ENCODE data around the gene NUFIP1. TPM values are rescaled to one million over a fixed set of nuclear protein-coding genes. Genes with fewer than 3 reads are reported as not detected.

Gene NUFIP1
- total and polyA plus RNA-seq, 8 donors = 3.2 to 12.0 (median 11.5) TPM

GRCh38 chr13:45007225-45007624 lies 18.0 kb upstream of the NUFIP1 start:
- H3K27me3 ChIP-seq = no peaks in the 10 kb centered on the region
- intact Hi-C loops (cut with DNase I) = no loop called here
- H3K4me3 ChIP-seq = no peak overlapping the region
- TF ChIP-seq CTCF (IDR thresholded peaks at IDR 0.05) = no peak
- H3K9me3 ChIP-seq = no peaks in the 10 kb centered on the region
- DNase-seq (no peak), ATAC-seq (no peak)
- peaks cover 5 to 80% of the 10 kb centered on the region in 2 donors for H3K36me3 ChIP-seq
- H3K4me1 ChIP-seq = no peaks in the 10 kb centered on the region
- H3K27ac ChIP-seq = no peak overlapping the region

- ATAC-seq = no peak
- no peak for TF ChIP-seq CTCF (IDR thresholded peaks at IDR 0.05)
- H3K36me3 ChIP-seq = peaks cover 0 to 80% of the 10 kb centered on the region in 2 donors
These were observed 14.8 kb upstream of the NUFIP1 start for GRCh38 chr13:45004096-45004495.

GRCh38 chr13:45003417-45003816 lies 14.1 kb upstream of the NUFIP1 start:
- no peak for TF ChIP-seq CTCF (IDR thresholded peaks at IDR 0.05)
- Histone ChIP-seq H3K27ac (no peak overlapping the region), H3K9me3 (no peaks in the 10 kb centered on the region), H3K27me3 (no peaks in the 10 kb centered on the region), H3K4me1 (no peaks in the 10 kb centered on the region), H3K4me3 (no peak overlapping the region), H3K36me3 (peaks cover 0 to 73% of the 10 kb centered on the region in 2 donors)
- no peak for ATAC-seq
- intact Hi-C loops (cut with DNase I) = no loop called here
- DNase-seq = no peak

More at GRCh38 chr13:45004096-45004495, 14.8 kb upstream of the NUFIP1 start:
- Histone ChIP-seq H3K27me3 (no peaks in the 10 kb centered on the region), H3K9me3 (no peaks in the 10 kb centered on the region), H3K4me3 (no peak overlapping the region), H3K27ac (no peak overlapping the region), H3K4me1 (no peaks in the 10 kb centered on the region)
- intact Hi-C loops (cut with DNase I) = no loop called here
- DNase-seq = no peak

- Histone ChIP-seq H3K27ac (peak overlapping the region; percentile 71 to 80), H3K4me1 (peaks cover 19 to 46% of the 10 kb centered on the region in 2 donors), H3K36me3 (peaks cover 0 to 14% of the 10 kb centered on the region in 2 donors), H3K4me3 (peak overlapping the region; percentile 70 to 84), H3K9me3 (no peaks in the 10 kb centered on the region), H3K27me3 (no peaks in the 10 kb centered on the region)
- ATAC-seq (peak; percentile 28), DNase-seq (no peak)
- intact Hi-C loops (cut with DNase I) = no loop called here
- TF ChIP-seq CTCF (IDR thresholded peaks at IDR 0.05) = no peak
These were observed 670 bp upstream of the NUFIP1 start for GRCh38 chr13:44989941-44990340.

- intact Hi-C loops (cut with DNase I) = loop anchor here in 1 of 2 donors (10.0 kb wide), 1 partner anchor 494 kb away; no protein-coding TSS in a partner anchor
- Histone ChIP-seq H3K27me3 (no peaks in the 10 kb centered on the region), H3K9me3 (no peaks in the 10 kb centered on the region), H3K36me3 (peaks cover 0 to 35% of the 10 kb centered on the region in 2 donors), H3K27ac (no peak overlapping the region), H3K4me1 (peaks cover 0 to 20% of the 10 kb centered on the region in 2 donors), H3K4me3 (no peak overlapping the region)
- no peak for TF ChIP-seq CTCF (IDR thresholded peaks at IDR 0.05)
- DNase-seq (no peak), ATAC-seq (no peak)
These were observed 10.9 kb downstream of the NUFIP1 start for GRCh38 chr13:44978328-44978727.
